ENCODE measurements around the gene DGLUCY.
A peak's percentile ranks its signal among the peaks of the same experiment; 100 is the strongest.
"Not testable (repeated sequence)": the region's sequence is repeated elsewhere in the genome, so short reads cannot be mapped to it uniquely, and the experiment has no call there.

The DGLUCY gene

GRCh38 chr14:91243074-91243471, 129.2 kb downstream of the DGLUCY start:
- peak overlapping the region; percentile 72 for H3K9ac ChIP-seq (ENCODE audit: low read depth, low read length, poor library complexity, severe bottlenecking)
- H3K4me1 ChIP-seq (ENCODE audit: insufficient read depth, low read length, poor library complexity, severe bottlenecking): peaks cover 70% of the 10 kb centered on the region
- H3K36me3 ChIP-seq (ENCODE audit: insufficient read depth, low read length): no peaks in the 10 kb centered on the region
- H2AFZ ChIP-seq (ENCODE audit: low read length): no peak overlapping the region
- H3K27me3 ChIP-seq (ENCODE audit: insufficient read depth, low read length, poor library complexity, severe bottlenecking): no peaks in the 10 kb centered on the region
- H3K4me2 ChIP-seq (ENCODE audit: low read depth, low read length, poor library complexity, severe bottlenecking): peak overlapping the region; percentile 89
- no peaks in the 10 kb centered on the region for H3K9me2 ChIP-seq (replicated peaks; ENCODE audit: low read depth, low read length)
- peak overlapping the region; percentile 66 for H3K4me3 ChIP-seq (ENCODE audit: low read length, poor library complexity, severe bottlenecking)
- peaks cover 2% of the 10 kb centered on the region; the same call in 1 of the 2 replicates for H3F3A ChIP-seq (ENCODE audit: low read depth)
- H3K9me3 ChIP-seq (ENCODE audit: insufficient read depth, low read depth, low read length): no peaks in the 10 kb centered on the region
- H3K79me2 ChIP-seq (ENCODE audit: insufficient read depth, low read length): peaks cover 22% of the 10 kb centered on the region
- H4K20me1 ChIP-seq (ENCODE audit: insufficient read depth, low read length, poor library complexity, severe bottlenecking): no peaks in the 10 kb centered on the region
- no peak for TF ChIP-seq CTCF (conservative IDR thresholded peaks at IDR 0.05; ENCODE audit: low read length)
- TF ChIP-seq EZH2phosphoT487 (IDR thresholded peaks at IDR 0.05; ENCODE audit: borderline replicate concordance): no peak

- peak within 1 kb of the TSS; percentile 72 for H3K9ac ChIP-seq (ENCODE audit: low read depth, low read length, poor library complexity, severe bottlenecking)
- no peaks in the 10 kb centered on the region for H3K9me3 ChIP-seq (ENCODE audit: insufficient read depth, low read depth, low read length)
- H3K27me3 ChIP-seq (ENCODE audit: insufficient read depth, low read length, poor library complexity, severe bottlenecking): no peaks in the 10 kb centered on the region
- no peaks in the 10 kb centered on the region for H4K20me1 ChIP-seq (ENCODE audit: insufficient read depth, low read length, poor library complexity, severe bottlenecking)
- H3K79me2 ChIP-seq (ENCODE audit: insufficient read depth, low read length): peaks cover 22% of the 10 kb centered on the region
- H3K4me1 ChIP-seq (ENCODE audit: insufficient read depth, low read length, poor library complexity, severe bottlenecking): peaks cover 74% of the 10 kb centered on the region
- H3K4me3 ChIP-seq (ENCODE audit: low read length, poor library complexity, severe bottlenecking): peak within 1 kb of the TSS; percentile 66
- H3K9me2 ChIP-seq (replicated peaks; ENCODE audit: low read depth, low read length): no peaks in the 10 kb centered on the region
- no peaks in the 10 kb centered on the region for H3K36me3 ChIP-seq (ENCODE audit: insufficient read depth, low read length)
- H3F3A ChIP-seq (ENCODE audit: low read depth): peaks cover 2% of the 10 kb centered on the region; the same call in 1 of the 2 replicates
- peak within 1 kb of the TSS; percentile 89 for H3K4me2 ChIP-seq (ENCODE audit: low read depth, low read length, poor library complexity, severe bottlenecking)
- TF ChIP-seq EZH2phosphoT487 (IDR thresholded peaks at IDR 0.05; ENCODE audit: borderline replicate concordance): no peak
- TF ChIP-seq CTCF (conservative IDR thresholded peaks at IDR 0.05; ENCODE audit: low read length): no peak
- no peak within 1 kb of the TSS for H2AFZ ChIP-seq (ENCODE audit: low read length)
Measured at GRCh38 chr14:91244501-91244901, 130.6 kb downstream of the DGLUCY start, which contains the start of gene GPR68. Gene GPR68 (minus strand): TSS chr14:91244704. CDS start chr14:91235050, 9,654 bp downstream.

DNA sequence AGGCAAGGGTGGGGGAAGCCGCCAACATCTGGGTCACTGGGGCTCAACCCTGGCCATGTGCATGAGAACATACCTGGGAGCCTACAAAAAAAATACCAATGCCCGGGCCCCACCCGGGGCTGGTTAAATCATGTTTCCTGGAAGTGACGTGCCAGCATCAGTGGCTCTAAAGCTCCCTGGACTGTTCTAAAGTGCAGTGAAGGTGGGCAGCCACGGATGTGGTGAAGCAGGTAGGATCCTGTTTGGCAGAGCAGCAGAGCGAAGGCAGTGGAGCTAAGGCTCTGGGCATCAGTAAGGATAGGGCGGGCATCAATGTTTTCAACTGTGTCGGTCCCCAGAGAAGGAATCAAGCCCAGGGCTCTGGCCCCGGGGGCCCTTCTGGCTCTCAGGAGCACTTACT, 131.2 kb downstream of the DGLUCY start:
- Histone ChIP-seq H3K79me2 (ENCODE audit: insufficient read depth, low read length) (peaks cover 22% of the 10 kb centered on the region), H4K20me1 (ENCODE audit: insufficient read depth, low read length, poor library complexity, severe bottlenecking) (no peaks in the 10 kb centered on the region), H3F3A (ENCODE audit: low read depth) (peaks cover 6% of the 10 kb centered on the region; the same call in 1 of the 2 replicates), H3K4me1 (ENCODE audit: insufficient read depth, low read length, poor library complexity, severe bottlenecking) (peaks cover 80% of the 10 kb centered on the region), H3K36me3 (ENCODE audit: insufficient read depth, low read length) (no peaks in the 10 kb centered on the region), H3K4me3 (ENCODE audit: low read length, poor library complexity, severe bottlenecking) (peak overlapping the region; percentile 66), H3K9me2 (replicated peaks; ENCODE audit: low read depth, low read length) (no peaks in the 10 kb centered on the region), H3K27me3 (ENCODE audit: insufficient read depth, low read length, poor library complexity, severe bottlenecking) (no peaks in the 10 kb centered on the region), H3K9me3 (ENCODE audit: insufficient read depth, low read depth, low read length) (no peaks in the 10 kb centered on the region), H3K9ac (ENCODE audit: low read depth, low read length, poor library complexity, severe bottlenecking) (peak overlapping the region; percentile 72), H2AFZ (ENCODE audit: low read length) (no peak overlapping the region), H3K4me2 (ENCODE audit: low read depth, low read length, poor library complexity, severe bottlenecking) (peak overlapping the region; percentile 89)
- TF ChIP-seq CTCF (conservative IDR thresholded peaks at IDR 0.05; ENCODE audit: low read length) (no peak), EZH2phosphoT487 (IDR thresholded peaks at IDR 0.05; ENCODE audit: borderline replicate concordance) (no peak)

- H3K36me3 ChIP-seq (ENCODE audit: insufficient read depth, low read length); H3K9me2 ChIP-seq (replicated peaks; ENCODE audit: low read depth, low read length); H3K4me3 ChIP-seq (ENCODE audit: low read length, poor library complexity, severe bottlenecking); H4K20me1 ChIP-seq (ENCODE audit: insufficient read depth, low read length, poor library complexity, severe bottlenecking); H3K9me3 ChIP-seq (ENCODE audit: insufficient read depth, low read depth, low read length); H2AFZ ChIP-seq (ENCODE audit: low read length); H3K27me3 ChIP-seq (ENCODE audit: insufficient read depth, low read length, poor library complexity, severe bottlenecking); H3F3A ChIP-seq (ENCODE audit: low read depth): not testable (repeated sequence)
- H3K9ac ChIP-seq (ENCODE audit: low read depth, low read length, poor library complexity, severe bottlenecking): peak overlapping the region; percentile 72
- H3K4me2 ChIP-seq (ENCODE audit: low read depth, low read length, poor library complexity, severe bottlenecking): peak overlapping the region; percentile 89
- peaks cover 85% of the 10 kb centered on the region for H3K4me1 ChIP-seq (ENCODE audit: insufficient read depth, low read length, poor library complexity, severe bottlenecking)
- H3K79me2 ChIP-seq (ENCODE audit: insufficient read depth, low read length): peaks cover 22% of the 10 kb centered on the region
Measured at GRCh38 chr14:91245616-91246015, 131.7 kb downstream of the DGLUCY start.
